Retina (tissue), 1 donor: ENCODE measurements around the gene PRR20G.
A peak's percentile ranks its signal among the peaks of the same experiment; 100 is the strongest.
"Not testable (repeated sequence)": the region's sequence is repeated elsewhere in the genome, so short reads cannot be mapped to it uniquely, and the experiment has no call there.

Source experiments
- DNase-seq: peaks from one replicate; pipeline ENCODE4 v3.0.0-alpha.2; 2016

Gene PRR20G

GRCh38 chr3:127296959-127297358 lies 9.1 kb upstream of the PRR20G start:
- no peak for DNase-seq

- no peak for DNase-seq
Observed at GRCh38 chr3:127296166-127296565, 8.3 kb upstream of the PRR20G start.

- not testable (repeated sequence) for DNase-seq
Observed at GRCh38 chr3:127293650-127294049, 5.8 kb upstream of the PRR20G start.

GRCh38 chr3:127291611-127292010 lies 3.8 kb upstream of the PRR20G start:
- no peak for DNase-seq

- DNase-seq: no peak
Observed at GRCh38 chr3:127291114-127291513, 3.3 kb upstream of the PRR20G start.

- no peak for DNase-seq
Observed at GRCh38 chr3:127289706-127290575, 2.1 kb upstream of the PRR20G start.

GRCh38 chr3:127288921-127289705 lies 1.3 kb upstream of the PRR20G start:
- DNase-seq: peak; percentile 12

GRCh38 chr3:127288343-127288742 lies 497 bp upstream of the PRR20G start:
- DNase-seq: no peak

- DNase-seq: no peak
Observed at GRCh38 chr3:127286571-127287140, 1.2 kb downstream of the PRR20G start.

- no peak for DNase-seq
Observed at GRCh38 chr3:127284258-127284657, 3.6 kb downstream of the PRR20G start.

GRCh38 chr3:127277561-127277960 lies 10.3 kb downstream of the PRR20G start:
- DNase-seq: no peak

- no peak for DNase-seq
Observed at GRCh38 chr3:127276995-127277394, 10.9 kb downstream of the PRR20G start.

GRCh38 chr3:127276396-127276795 lies 11.4 kb downstream of the PRR20G start:
- DNase-seq: no peak

GRCh38 chr3:127275287-127275781 lies 12.5 kb downstream of the PRR20G start:
- no peak for DNase-seq

- DNase-seq: no peak
Observed at GRCh38 chr3:127274200-127274760, 13.6 kb downstream of the PRR20G start.

GRCh38 chr3:127273206-127273605 lies 14.6 kb downstream of the PRR20G start:
- no peak for DNase-seq

GRCh38 chr3:127266186-127266585 lies 21.7 kb downstream of the PRR20G start:
- DNase-seq: no peak

- DNase-seq: no peak
Observed at GRCh38 chr3:127265581-127265981, 22.3 kb downstream of the PRR20G start.

GRCh38 chr3:127264794-127265514 lies 22.9 kb downstream of the PRR20G start:
- DNase-seq: no peak

- no peak for DNase-seq
Observed at GRCh38 chr3:127264292-127264691, 23.6 kb downstream of the PRR20G start.

GRCh38 chr3:127263586-127264231 lies 24.1 kb downstream of the PRR20G start:
- peak; percentile 72 for DNase-seq

GRCh38 chr3:127263037-127263436 lies 24.8 kb downstream of the PRR20G start:
- no peak for DNase-seq
